T-helper 2 cell treated with Interferon-gamma antibody and Interleukin-4, amounts not matched to agents 100 ng/mL and 5 ng/mL, for 36 hours (primary cell): Measurements from ENCODE around the gene SLC24A4. TPM values are rescaled to one million over a fixed set of nuclear protein-coding genes. Genes with fewer than 3 reads are reported as not detected.

ENCODE experiments used
- intact Hi-C: fragments of 100-400 bp; cut with micrococcal nuclease; formaldehyde crosslinking; loops from one replicate; pipeline ENCODE4 v1.15.1; 2023
- total RNA-seq: library from RNA; stranded (reverse); gene quantifications from 2 replicates; pipeline ENCODE4 v1.2.3, GENCODE V29; 2022

SLC24A4 gene
- not detected in 2 replicates for total RNA-seq

GRCh38 chr14:92323011-92323915 is at the start of gene SLC24A4:
Gene SLC24A4, plus strand, starts transcription at chr14:92323165. Its CDS starts 666 bp downstream, at chr14:92323831.
- intact Hi-C loops, result no loop called here

- intact Hi-C loops, result no loop called here
Measured at GRCh38 chr14:92273166-92273565, 49.8 kb upstream of the SLC24A4 start.

GRCh38 chr14:92274055-92274454 is 48.9 kb upstream of the SLC24A4 start:
- intact Hi-C loops, result no loop called here

- intact Hi-C loops, result no loop called here
Measured at GRCh38 chr14:92276074-92276473, 46.9 kb upstream of the SLC24A4 start.

GRCh38 chr14:92277031-92277430 is 45.9 kb upstream of the SLC24A4 start:
- intact Hi-C loops, result no loop called here

- intact Hi-C loops, result no loop called here
Measured at GRCh38 chr14:92280554-92281262, 42.3 kb upstream of the SLC24A4 start.

- intact Hi-C loops, result no loop called here
Measured at GRCh38 chr14:92282669-92283068, 40.3 kb upstream of the SLC24A4 start.

GRCh38 chr14:92285311-92285710 is 37.7 kb upstream of the SLC24A4 start:
- intact Hi-C loops, result no loop called here

GRCh38 chr14:92287987-92288386 is 35.0 kb upstream of the SLC24A4 start:
- intact Hi-C loops, result no loop called here

GRCh38 chr14:92288994-92289660 is 33.8 kb upstream of the SLC24A4 start:
- intact Hi-C loops, result no loop called here

GRCh38 chr14:92292673-92293072 is 30.3 kb upstream of the SLC24A4 start:
- intact Hi-C loops, result no loop called here

- intact Hi-C loops, result no loop called here
Measured at GRCh38 chr14:92294506-92294905, 28.5 kb upstream of the SLC24A4 start.

- intact Hi-C loops, result no loop called here
Measured at GRCh38 chr14:92297818-92298595, 25.0 kb upstream of the SLC24A4 start.

- intact Hi-C loops, result no loop called here
Measured at GRCh38 chr14:92302481-92302880, 20.5 kb upstream of the SLC24A4 start.

- intact Hi-C loops, result no loop called here
Measured at GRCh38 chr14:92308716-92309115, 14.2 kb upstream of the SLC24A4 start.

GRCh38 chr14:92309968-92310530 is 12.9 kb upstream of the SLC24A4 start:
- intact Hi-C loops, result no loop called here

GRCh38 chr14:92310776-92311375 is 12.1 kb upstream of the SLC24A4 start:
- intact Hi-C loops, result no loop called here

GRCh38 chr14:92314182-92314581 is 8.8 kb upstream of the SLC24A4 start:
- intact Hi-C loops, result no loop called here

- intact Hi-C loops, result no loop called here
Measured at GRCh38 chr14:92315050-92315805, 7.7 kb upstream of the SLC24A4 start.

GRCh38 chr14:92316176-92316575 is 6.8 kb upstream of the SLC24A4 start:
- intact Hi-C loops, result no loop called here
